GM12801 (cell line): ENCODE data around the gene AIG1.

Source experiments
- CTCF ChIP-seq: IDR thresholded peaks from one replicate; pipeline ENCODE4 v1.5.1; 2011; ENCODE audit warnings: control low read depth; ENCODE audit not compliant: insufficient read length; ENCODE audit errors: extremely low read depth

Gene AIG1

GRCh38 chr6:143049611-143050010 lies 11.1 kb upstream of the AIG1 start:
- TF ChIP-seq CTCF: no peak

- TF ChIP-seq CTCF: no peak
Observed at GRCh38 chr6:143050509-143050908, 10.2 kb upstream of the AIG1 start.

- no peak for TF ChIP-seq CTCF
Observed at GRCh38 chr6:143052282-143052681, 8.4 kb upstream of the AIG1 start.

- TF ChIP-seq CTCF: no peak
Observed at GRCh38 chr6:143053856-143054255, 6.8 kb upstream of the AIG1 start.

- no peak for TF ChIP-seq CTCF
Observed at GRCh38 chr6:143054329-143054728, 6.4 kb upstream of the AIG1 start.

- TF ChIP-seq CTCF: no peak
Observed at GRCh38 chr6:143055213-143055612, 5.5 kb upstream of the AIG1 start.

GRCh38 chr6:143055891-143056290 lies 4.8 kb upstream of the AIG1 start:
- TF ChIP-seq CTCF: no peak

- no peak for TF ChIP-seq CTCF
Observed at GRCh38 chr6:143058987-143059386, 1.7 kb upstream of the AIG1 start.
